B cell (primary cell): ENCODE results near the gene DGKE. TPM values are rescaled to one million over a fixed set of nuclear protein-coding genes. Genes with fewer than 3 reads are reported as not detected.

Experiments
- polyA plus RNA-seq: library from polyadenylated mRNA; depleted of rRNA; stranded (reverse); fragments of >200 nt; gene quantifications from 2 replicates; pipeline ENCODE4 v1.2.3, GENCODE V29; 2012
- small RNA-seq: library from RNA; depleted of rRNA; stranded (forward); fragments of <200 nt; gene quantifications from one replicate; pipeline ENCODE3, GENCODE V24; 2012; ENCODE audit warnings: low replicate concordance, low read depth; ENCODE audit not compliant: insufficient read length
- total RNA-seq, 2 donors: library from RNA; stranded (reverse); fragments of 120-200 nt in 1 of 2; gene quantifications; 1 replicate in 1 of 2; 2 replicates in 1 of 2; pipeline versions ENCODE4 v1.2.3 to v1.2.4, GENCODE V29; 2013 to 2022

The DGKE gene
- total and polyA plus RNA-seq, 2 donors (not counting 1 experiment from before 2014, with no cell fraction given) = 8.9 to 28.1 TPM

Small RNAs within 50 kb of the gene (small RNA-seq; reads per million reads assigned to genes)
- gene AC015912.2 = not detected
- not detected for gene RNU6-1158P

Other genes starting within 250 kb of the DGKE start
- gene NOG, start 240.5 kb upstream of the DGKE start, total RNA-seq = not detected in 2 replicates
- 0.16 TPM in 1 of 2 replicates, not detected in the other for gene NOG, start 240.5 kb upstream of the DGKE start, polyA plus RNA-seq
- 10.0 and 10.6 TPM in 2 replicates for gene C17orf67, start 231 bp upstream of the DGKE start, total RNA-seq
- gene C17orf67, start 231 bp upstream of the DGKE start, polyA plus RNA-seq = 4.4 and 5.0 TPM in 2 replicates
- 87.4 and 92.4 TPM in 2 replicates for gene TRIM25, start 79.9 kb downstream of the DGKE start, total RNA-seq
- 32.6 and 38.5 TPM in 2 replicates for gene TRIM25, start 79.9 kb downstream of the DGKE start, polyA plus RNA-seq
- 19.8 and 22.9 TPM in 2 replicates for gene COIL, start 126.9 kb downstream of the DGKE start, total RNA-seq
- gene COIL, start 126.9 kb downstream of the DGKE start, polyA plus RNA-seq = 3.7 and 6.9 TPM in 2 replicates
- 66.6 and 66.9 TPM in 2 replicates for gene SCPEP1, start 144.0 kb downstream of the DGKE start, total RNA-seq
- 121 and 134 TPM in 2 replicates for gene SCPEP1, start 144.0 kb downstream of the DGKE start, polyA plus RNA-seq